ENCODE results near the gene GMPPA.

GMPPA gene

DNA sequence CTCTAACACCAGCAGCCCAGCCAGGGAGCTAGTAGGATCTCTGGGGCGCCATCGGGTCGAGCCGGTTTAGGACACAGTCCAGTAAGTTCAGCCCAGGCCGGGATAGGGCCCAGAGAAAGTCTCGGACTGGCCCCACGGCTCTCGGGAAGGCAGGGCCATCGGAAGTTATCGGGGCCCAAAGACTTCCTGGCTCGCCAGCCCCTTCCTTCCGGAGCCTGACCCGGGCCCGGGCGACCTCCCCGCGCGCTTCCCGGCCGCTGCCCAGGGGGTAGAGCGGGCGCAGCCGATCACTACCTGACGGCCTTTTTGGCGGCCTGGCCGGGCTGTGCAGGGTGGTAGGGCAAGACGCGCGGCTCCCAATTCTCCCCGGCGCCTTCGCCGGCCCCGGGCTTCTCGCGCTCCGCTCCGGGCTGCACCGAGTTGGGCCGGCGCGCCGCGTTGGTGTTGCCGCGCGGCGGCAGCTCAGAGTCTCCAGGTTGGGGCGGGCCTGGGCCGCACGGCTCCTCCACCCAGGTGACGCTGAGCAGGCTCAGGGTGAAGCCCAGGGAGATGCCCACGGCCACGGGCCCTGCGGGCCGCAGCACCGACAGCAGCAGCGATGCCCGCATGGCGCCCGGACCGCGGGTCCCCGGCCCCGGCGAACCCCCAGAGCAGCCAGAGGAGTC is 44.4 kb downstream of the GMPPA start:
- H3K36me3 ChIP-seq = peaks cover 19 to 31% (median 21%) of the 10 kb centered on the region in 3 donors
- TF ChIP-seq, protein P1, sequence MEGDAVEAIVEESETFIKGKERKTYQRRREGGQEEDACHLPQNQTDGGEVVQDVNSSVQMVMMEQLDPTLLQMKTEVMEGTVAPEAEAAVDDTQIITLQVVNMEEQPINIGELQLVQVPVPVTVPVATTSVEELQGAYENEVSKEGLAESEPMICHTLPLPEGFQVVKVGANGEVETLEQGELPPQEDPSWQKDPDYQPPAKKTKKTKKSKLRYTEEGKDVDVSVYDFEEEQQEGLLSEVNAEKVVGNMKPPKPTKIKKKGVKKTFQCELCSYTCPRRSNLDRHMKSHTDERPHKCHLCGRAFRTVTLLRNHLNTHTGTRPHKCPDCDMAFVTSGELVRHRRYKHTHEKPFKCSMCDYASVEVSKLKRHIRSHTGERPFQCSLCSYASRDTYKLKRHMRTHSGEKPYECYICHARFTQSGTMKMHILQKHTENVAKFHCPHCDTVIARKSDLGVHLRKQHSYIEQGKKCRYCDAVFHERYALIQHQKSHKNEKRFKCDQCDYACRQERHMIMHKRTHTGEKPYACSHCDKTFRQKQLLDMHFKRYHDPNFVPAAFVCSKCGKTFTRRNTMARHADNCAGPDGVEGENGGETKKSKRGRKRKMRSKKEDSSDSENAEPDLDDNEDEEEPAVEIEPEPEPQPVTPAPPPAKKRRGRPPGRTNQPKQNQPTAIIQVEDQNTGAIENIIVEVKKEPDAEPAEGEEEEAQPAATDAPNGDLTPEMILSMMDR (IDR thresholded peaks at IDR 0.05) = peak in 1 of 2 experiments; percentile 2
- peak overlapping the region; percentile 71 to 98 for H3K4me3 ChIP-seq
- no peaks in the 10 kb centered on the region for H3K9me3 ChIP-seq
- intact Hi-C loops (cut with DNase I; ENCODE audit: low total_unique reads) = loop anchor here (5.0 kb wide), 1 partner anchor 99 kb away; no protein-coding TSS in a partner anchor
- no peaks in the 10 kb centered on the region for H3K27me3 ChIP-seq
- H3K4me1 ChIP-seq = peaks cover 9 to 29% (median 24%) of the 10 kb centered on the region in 4 donors
- H3K27ac ChIP-seq = peak overlapping the region; percentile 86 to 92
- no peak for DNase-seq

DNA sequence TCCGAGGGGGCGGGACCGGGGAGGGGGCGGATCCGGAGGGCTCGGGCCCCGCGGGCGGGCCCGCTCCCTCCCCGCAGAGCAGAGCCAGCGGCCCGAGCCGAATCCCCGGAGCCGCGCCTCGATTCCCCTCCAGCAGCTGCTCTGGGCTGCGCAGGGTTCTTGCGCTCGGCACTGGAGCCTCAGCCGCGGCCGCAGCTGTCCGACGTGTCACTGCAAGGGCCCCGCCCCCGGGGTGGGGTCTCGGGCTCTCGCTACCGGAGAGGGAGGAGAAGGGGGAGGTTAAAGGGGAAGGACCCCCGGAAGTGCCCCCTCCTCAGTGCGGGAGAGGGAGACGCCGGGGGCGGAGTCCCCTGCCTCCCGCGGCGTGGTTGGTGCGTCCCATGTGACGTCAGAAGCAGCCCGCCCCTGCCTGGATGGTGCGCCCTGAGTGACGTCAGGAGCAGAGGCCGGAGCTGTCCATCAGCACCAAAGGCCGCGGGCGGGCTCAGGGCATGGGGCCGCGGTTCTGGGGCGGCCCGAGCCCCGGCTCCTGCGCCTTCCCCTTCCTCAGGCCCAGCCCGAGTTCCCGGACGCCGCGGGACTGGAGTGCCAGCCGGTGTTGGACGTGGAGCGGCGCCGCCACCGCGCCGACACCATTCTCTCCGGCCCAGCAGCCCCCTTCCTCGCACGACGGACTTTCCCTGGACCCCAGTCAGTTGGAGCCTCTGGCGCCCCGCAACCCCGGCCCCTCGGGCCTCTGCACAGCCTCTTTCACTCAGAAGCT is 45.1 kb downstream of the GMPPA start, which contains the start of the genes CHPF and TMEM198:
Gene CHPF, minus strand, starts transcription at position 214 of the 763 bp plus-strand sequence. CDS start 271 bp downstream, outside the sequence.
Gene TMEM198, plus strand, starts transcription at position 433 of the 763 bp plus-strand sequence. CDS start 700 bp downstream, outside the sequence.
- intact Hi-C loops (cut with DNase I; ENCODE audit: low total_unique reads) = loop anchor here (1.0 to 5.0 kb wide), 2 partner anchors 99 to 146 kb away; no protein-coding TSS in a partner anchor
- Histone ChIP-seq H3K36me3 (peaks cover 16 to 26% (median 17%) of the 10 kb centered on the region in 3 donors), H3K4me1 (peaks cover 9 to 29% (median 24%) of the 10 kb centered on the region in 4 donors), H3K9me3 (no peaks in the 10 kb centered on the region), H3K27me3 (no peaks in the 10 kb centered on the region), H3K4me3 (peak within 1 kb of the TSS; percentile 71 to 98), H3K27ac (peak within 1 kb of the TSS; percentile 86 to 92)
- peak; percentile 98 to 99 for DNase-seq
- TF ChIP-seq, protein P1 (IDR thresholded peaks at IDR 0.05) = no peak

DNA sequence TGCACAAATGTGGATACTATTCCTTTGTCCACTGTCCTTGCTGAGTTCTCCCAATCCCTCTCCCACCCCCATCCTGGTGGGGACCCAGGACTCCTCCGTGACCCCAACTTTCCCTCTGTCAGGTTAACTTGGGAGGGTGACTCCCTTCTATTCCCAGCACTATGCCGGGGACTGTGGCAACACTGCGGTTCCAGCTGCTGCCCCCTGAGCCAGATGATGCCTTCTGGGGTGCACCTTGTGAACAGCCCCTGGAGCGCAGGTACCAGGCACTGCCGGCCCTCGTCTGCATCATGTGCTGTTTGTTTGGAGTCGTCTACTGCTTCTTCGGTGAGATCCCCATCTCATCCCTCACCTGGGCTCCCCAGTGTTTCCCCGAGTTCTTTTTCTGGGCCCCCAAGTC is 45.9 kb downstream of the GMPPA start:
- intact Hi-C loops (cut with DNase I; ENCODE audit: low total_unique reads) = loop anchor here (1.0 to 5.0 kb wide), 2 partner anchors 98 to 145 kb away; no protein-coding TSS in a partner anchor
- Histone ChIP-seq H3K4me1 (peaks cover 9 to 29% (median 24%) of the 10 kb centered on the region in 4 donors), H3K27ac (peak overlapping the region in 1 of 2 donors; percentile 92), H3K4me3 (peak overlapping the region; percentile 71 to 98), H3K27me3 (no peaks in the 10 kb centered on the region), H3K36me3 (peaks cover 8 to 18% (median 9%) of the 10 kb centered on the region in 3 donors), H3K9me3 (no peaks in the 10 kb centered on the region)
- DNase-seq = no peak
- TF ChIP-seq, protein P1 (IDR thresholded peaks at IDR 0.05) = no peak

DNA sequence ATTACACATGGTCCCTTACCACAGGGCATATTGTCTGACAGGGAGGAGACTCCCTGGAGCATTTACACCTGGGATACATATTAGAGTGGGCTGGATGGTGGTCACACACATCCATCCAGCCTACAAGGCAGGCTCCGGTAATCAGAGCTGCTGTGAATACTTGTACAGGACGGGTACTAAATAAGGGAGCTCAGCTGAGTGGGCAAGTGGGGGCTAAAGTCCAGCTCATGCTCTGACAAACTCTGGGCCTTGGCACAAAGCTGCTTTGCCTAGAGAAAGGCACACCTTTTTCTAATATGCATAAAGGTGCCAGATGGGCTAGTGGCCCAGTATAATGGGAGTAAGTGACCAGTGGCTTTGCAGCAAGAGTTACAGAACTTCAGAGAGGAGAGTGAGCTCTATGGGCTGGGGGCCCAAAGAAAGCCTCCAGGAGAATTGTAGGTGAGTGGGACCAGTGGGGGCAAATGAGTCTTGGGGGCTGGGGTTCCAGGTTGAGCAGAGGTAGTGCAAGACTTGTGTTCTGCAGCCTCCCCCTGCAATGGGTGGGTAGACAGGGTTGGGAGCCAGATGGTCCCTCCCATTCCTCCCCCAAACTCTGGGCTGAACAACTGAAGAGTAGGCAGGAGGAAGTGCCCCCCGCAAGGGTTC is 46.7 kb downstream of the GMPPA start:
- Histone ChIP-seq H3K9me3 (no peaks in the 10 kb centered on the region), H3K4me3 (no peak overlapping the region), H3K27me3 (no peaks in the 10 kb centered on the region), H3K36me3 (peaks cover 0 to 10% (median 1%) of the 10 kb centered on the region in 3 donors), H3K27ac (no peak overlapping the region), H3K4me1 (peaks cover 9 to 29% (median 24%) of the 10 kb centered on the region in 4 donors)
- DNase-seq = no peak
- intact Hi-C loops (cut with DNase I; ENCODE audit: low total_unique reads) = no loop called here
- TF ChIP-seq, protein P1 (IDR thresholded peaks at IDR 0.05) = no peak

DNA sequence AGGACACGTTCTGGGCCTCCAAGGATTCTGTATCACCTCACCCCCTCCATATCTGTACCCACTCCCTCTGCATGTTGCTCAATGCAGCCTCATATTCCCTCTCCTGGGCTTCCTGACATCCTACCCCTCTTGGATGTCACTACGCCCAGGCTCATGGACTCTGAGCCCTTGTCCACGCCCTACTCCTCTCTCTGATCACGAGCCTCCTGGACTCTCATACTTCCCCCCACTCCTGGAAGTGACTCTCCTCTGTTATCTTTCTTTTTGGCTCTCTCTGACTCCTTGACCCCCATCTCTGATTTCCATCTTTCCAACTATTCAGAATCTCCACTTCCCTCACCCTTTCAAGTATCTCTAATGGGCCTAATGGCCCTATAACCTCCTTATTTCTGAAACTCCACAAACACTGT is 47.3 kb downstream of the GMPPA start:
- TF ChIP-seq, protein P1 (IDR thresholded peaks at IDR 0.05) = no peak
- H3K9me3 ChIP-seq = no peaks in the 10 kb centered on the region
- no peak overlapping the region for H3K27ac ChIP-seq
- intact Hi-C loops (cut with DNase I; ENCODE audit: low total_unique reads) = no loop called here
- peaks cover 9 to 29% (median 24%) of the 10 kb centered on the region in 4 donors for H3K4me1 ChIP-seq
- no peak overlapping the region for H3K4me3 ChIP-seq
- H3K27me3 ChIP-seq = no peaks in the 10 kb centered on the region
- no peak for DNase-seq
- peaks cover 0 to 4% (median 0%) of the 10 kb centered on the region in 3 donors for H3K36me3 ChIP-seq

All from tibial artery (tissue), 4 donors.